Aorta (tissue), 5 donors: ENCODE results near the gene SNCA. TPM values are rescaled to one million over a fixed set of nuclear protein-coding genes. Genes with fewer than 3 reads are reported as not detected.

ENCODE experiments used
- ATAC-seq: fragments of 200-7000 bp; cut with Tn5 transposase; one replicate; pipeline ENCODE4 v1.9.1; 2022; ENCODE audit warnings: moderate library complexity; ENCODE audit not compliant: low FRiP score
- DNase-seq, 2 donors: peaks; one replicate each; pipeline ENCODE4 v3.0.0-alpha.2; 2020
- H3K27ac ChIP-seq, 2 donors: one replicate each; pipeline ENCODE4 v1.5.1; 2013; ENCODE audit warnings: low read length in 2 of 2, mild to moderate bottlenecking in 2 of 2, moderate library complexity in 2 of 2, control low read depth in 1 of 2, inconsistent platforms in 1 of 2, low read depth in 1 of 2
- H3K27me3 ChIP-seq, 2 donors: one replicate each; pipeline ENCODE4 v1.6.1; 2013; ENCODE audit warnings: control low read depth in 1 of 2, low read length in 1 of 2, mild to moderate bottlenecking in 1 of 2, moderate library complexity in 1 of 2; ENCODE audit not compliant: insufficient read depth in 2 of 2, control insufficient read depth in 1 of 2
- H3K36me3 ChIP-seq, 2 donors: one replicate each; pipeline ENCODE4 v1.6.1; 2013; ENCODE audit warnings: control low read depth in 1 of 2, low read length in 1 of 2, mild to moderate bottlenecking in 1 of 2; ENCODE audit not compliant: insufficient read depth in 2 of 2, control insufficient read depth in 1 of 2
- H3K4me1 ChIP-seq, 2 donors: one replicate each; pipeline ENCODE4 v1.6.1; 2013; ENCODE audit warnings: low read length in 2 of 2, control low read depth in 1 of 2, mild to moderate bottlenecking in 1 of 2, moderate library complexity in 1 of 2; ENCODE audit not compliant: insufficient read depth in 2 of 2, control insufficient read depth in 1 of 2
- H3K4me3 ChIP-seq, 2 donors: one replicate each; pipeline ENCODE4 v1.5.1; 2013; ENCODE audit warnings: low read length in 2 of 2, control low read depth in 1 of 2, mild to moderate bottlenecking in 1 of 2
- H3K9me3 ChIP-seq: one replicate; pipeline ENCODE4 v1.6.1; 2013; ENCODE audit warnings: mild to moderate bottlenecking, low read length; ENCODE audit not compliant: control insufficient read depth
- WGBS, 2 donors: extraction: QIAGEN DNeasy Blood & Tissue Kit; methylation state at CpG; one replicate each; pipeline ENCODE4 v1.1.7; 2013; 5-methylcytosine and 5-hydroxymethylcytosine counted together
- intact Hi-C, 2 donors: fragments of 100-400 bp; cut with DNase I; formaldehyde crosslinking; loops; one replicate each; pipeline versions ENCODE4 v1.14.2 to v1.15.0; 2022
- long read RNA-seq, 2 donors: library from polyadenylated mRNA; unstranded; transcript quantifications; one replicate each; pipeline ENCODE4 v2.0.0, GENCODE V29; 2020 to 2021
- polyA plus RNA-seq, 2 donors: library from polyadenylated mRNA; stranded (reverse); fragments of 200-250 nt; gene quantifications; one replicate each; pipeline ENCODE4 v1.2.3, GENCODE V29; 2013
- total RNA-seq, 2 donors: library from RNA; stranded (reverse); fragmentation: NEBNext Ultra II Directional; extraction: Animal tissue kit (Norgen Biotek cat#: 25700); gene quantifications; one replicate each; pipeline ENCODE4 v1.2.1, GENCODE V29; 2021
- donor health status: healthy with polysubstance abuse.
- donor health status: Bipolar disorder and iron deficiency.
- donor health status: DM: no; HTN: no; CAD: no.
- donor health status: DM: no; HTN: no; CAD: no.
- donor health status: DM: yes; HTN: yes; CAD: no.

The SNCA gene
- total RNA-seq: 10 to 100 TPM; 11.2 to 12.6 TPM
- polyA plus RNA-seq: 1 to 10 TPM; 4.2 to 6.9 TPM
- long read RNA-seq, donor 1, transcript SNCA-205 (6 exons, 1,290 nt): major isoform, 23 of 30 reads
- long read RNA-seq, donor 1, partial matches to known transcripts: 2 of 30 reads
- long read RNA-seq, donor 1, other reads (novel, unspliced or antisense): 1 of 30 reads
- long read RNA-seq, donor 2, transcript SNCA-205 (6 exons, 1,290 nt): major isoform, 8 of 10 reads
- long read RNA-seq, donor 2, partial matches to known transcripts: 2 of 10 reads
- long read RNA-seq, donor 2, other reads (novel, unspliced or antisense): 0 of 10 reads

DNA sequence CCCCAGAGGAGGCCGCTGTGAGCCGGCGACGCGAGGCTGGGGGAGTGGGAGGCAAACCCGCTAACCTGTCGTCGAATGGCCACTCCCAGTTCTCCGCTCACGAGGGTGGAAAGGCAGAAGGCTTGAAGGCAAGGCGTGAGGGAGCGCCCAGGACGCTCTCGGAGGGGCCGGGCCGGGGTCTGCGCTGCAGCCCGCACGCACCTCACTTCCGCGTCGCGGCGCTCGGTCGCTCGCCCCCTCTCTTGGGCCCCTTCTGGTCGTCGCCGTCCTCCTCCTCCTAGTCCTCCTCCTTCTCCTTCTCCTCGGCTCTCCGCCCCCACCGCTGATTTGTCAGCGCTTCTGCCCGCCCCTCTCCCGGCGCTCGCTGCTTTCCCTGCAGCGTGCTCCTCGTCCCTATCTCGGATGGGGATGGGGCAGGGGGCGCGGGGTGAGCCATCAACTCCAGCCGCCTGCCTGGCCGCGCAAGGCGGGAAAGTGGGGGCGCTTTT lies at the start of gene SNCA:
Gene SNCA (minus strand): TSS at position 265 of the 488 bp plus-strand sequence. CDS start 1,494 bp downstream, outside the sequence.
- H3K4me1 ChIP-seq: peaks cover 0 to 2% of the 10 kb centered on the region in 2 donors
- no peak within 1 kb of the TSS for H3K27ac ChIP-seq
- ATAC-seq (peak; percentile 70), DNase-seq (peak; percentile 73 to 84)
- H3K4me3 ChIP-seq: peak within 1 kb of the TSS; percentile 29 to 32
- intact Hi-C loops: no loop called here
- peaks cover 0 to 3% of the 10 kb centered on the region in 2 donors for H3K27me3 ChIP-seq
- WGBS, 2 donors: 1% methylated on average over 36 to 48 of the region's 48 CpGs
- no peaks in the 10 kb centered on the region for H3K36me3 ChIP-seq
- no peaks in the 10 kb centered on the region for H3K9me3 ChIP-seq

DNA sequence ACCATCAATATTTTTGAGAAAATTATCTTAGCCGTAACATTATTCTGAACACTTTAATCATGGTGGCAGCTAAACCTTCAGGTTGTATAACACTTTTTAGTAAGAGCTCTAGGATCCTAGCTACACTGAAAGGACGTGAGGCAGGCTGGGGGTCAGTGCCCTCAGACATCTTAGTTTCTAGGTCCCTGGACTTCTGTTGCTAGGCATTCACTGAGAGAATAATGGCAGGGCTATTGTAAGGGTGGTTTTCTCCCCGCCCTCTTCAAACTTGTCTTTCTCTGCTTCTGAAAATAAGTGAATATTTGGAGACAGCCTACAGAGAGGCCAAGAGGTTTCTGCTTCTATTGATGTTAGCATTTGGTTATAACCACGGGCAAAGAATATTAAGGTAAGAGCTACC lies 42.3 kb upstream of the SNCA start:
- Histone ChIP-seq H3K9me3 (no peaks in the 10 kb centered on the region), H3K27ac (no peak overlapping the region), H3K36me3 (no peaks in the 10 kb centered on the region), H3K27me3 (no peaks in the 10 kb centered on the region), H3K4me3 (no peak overlapping the region), H3K4me1 (no peaks in the 10 kb centered on the region)
- intact Hi-C loops: no loop called here
- ATAC-seq: no peak
- WGBS, 2 donors: 65 to 71% methylated on average over 4 of the region's 4 CpGs
- DNase-seq: no peak

DNA sequence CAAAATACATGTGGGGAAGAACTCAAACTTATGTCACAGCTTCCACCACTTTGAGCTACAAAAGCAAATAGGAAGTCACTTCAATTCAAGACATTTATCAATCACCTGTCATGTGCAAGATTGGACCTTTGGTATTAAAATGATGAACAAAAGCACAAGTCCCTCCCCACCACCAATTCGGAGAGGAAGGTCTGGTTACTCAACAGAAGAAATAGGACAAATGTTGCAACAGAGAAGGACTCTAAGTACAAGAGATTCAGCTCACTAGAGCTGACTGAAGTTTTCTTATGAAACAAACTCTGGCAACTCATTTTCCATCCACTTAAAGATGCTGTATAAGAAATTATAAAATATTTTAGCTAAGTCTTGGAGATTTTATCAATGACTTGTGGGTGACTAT lies 41.6 kb upstream of the SNCA start:
- whole genome bisulfite sequencing, 2 donors: 48 to 63% methylated on average over 1 of the region's 1 CpG
- Histone ChIP-seq H3K9me3 (no peaks in the 10 kb centered on the region), H3K27ac (no peak overlapping the region), H3K4me3 (no peak overlapping the region), H3K27me3 (no peaks in the 10 kb centered on the region), H3K4me1 (no peaks in the 10 kb centered on the region), H3K36me3 (no peaks in the 10 kb centered on the region)
- ATAC-seq (no peak), DNase-seq (no peak)
- intact Hi-C loops: no loop called here

DNA sequence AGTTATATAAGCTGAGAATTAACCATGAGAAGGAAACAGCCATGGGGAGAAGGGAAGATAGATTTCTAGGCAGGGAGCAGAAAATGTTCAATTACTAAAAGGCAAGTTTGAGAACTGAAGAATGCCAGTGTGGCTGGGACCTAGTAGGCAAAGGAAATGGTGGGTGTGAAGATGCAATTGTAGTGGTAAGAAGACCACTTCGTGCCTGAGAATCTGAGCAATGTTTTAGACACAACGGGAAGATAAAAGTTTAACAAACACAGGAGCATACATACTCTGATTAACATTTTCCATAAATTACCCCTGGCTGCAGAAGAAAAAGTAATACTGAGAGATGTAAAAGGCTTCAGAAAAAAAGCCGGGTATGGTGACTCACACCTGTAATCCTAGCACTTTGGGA lies 39.6 kb upstream of the SNCA start:
- intact Hi-C loops: no loop called here
- H3K27me3 ChIP-seq: no peaks in the 10 kb centered on the region
- no peaks in the 10 kb centered on the region for H3K4me1 ChIP-seq
- H3K4me3 ChIP-seq: no peak overlapping the region
- ATAC-seq (no peak), DNase-seq (no peak)
- H3K27ac ChIP-seq: no peak overlapping the region
- no peaks in the 10 kb centered on the region for H3K9me3 ChIP-seq
- H3K36me3 ChIP-seq: no peaks in the 10 kb centered on the region
- WGBS, 2 donors: 81 to 82% methylated on average over 3 of the region's 3 CpGs

DNA sequence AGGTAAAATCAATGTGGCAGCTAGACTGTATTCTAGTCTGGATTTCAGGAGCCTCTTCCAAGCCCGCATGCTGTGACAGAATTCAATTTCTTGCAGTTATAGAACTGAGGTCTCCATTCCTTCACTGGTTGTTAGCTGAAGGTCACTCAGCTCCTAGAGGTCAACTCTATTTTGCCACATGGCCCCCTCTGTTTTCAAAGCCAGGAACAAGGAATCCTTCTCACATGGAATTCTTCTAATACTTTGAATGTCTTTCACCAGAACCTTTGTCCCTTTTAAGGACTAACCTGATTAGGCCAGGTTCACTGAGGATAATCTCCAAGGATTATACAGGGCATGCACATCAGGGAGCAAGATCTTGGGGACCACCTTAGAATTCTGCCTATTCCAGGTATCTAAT lies 34.2 kb upstream of the SNCA start:
- no peaks in the 10 kb centered on the region for H3K36me3 ChIP-seq
- WGBS, 2 donors: 82 to 93% methylated on average over 1 of the region's 1 CpG

DNA sequence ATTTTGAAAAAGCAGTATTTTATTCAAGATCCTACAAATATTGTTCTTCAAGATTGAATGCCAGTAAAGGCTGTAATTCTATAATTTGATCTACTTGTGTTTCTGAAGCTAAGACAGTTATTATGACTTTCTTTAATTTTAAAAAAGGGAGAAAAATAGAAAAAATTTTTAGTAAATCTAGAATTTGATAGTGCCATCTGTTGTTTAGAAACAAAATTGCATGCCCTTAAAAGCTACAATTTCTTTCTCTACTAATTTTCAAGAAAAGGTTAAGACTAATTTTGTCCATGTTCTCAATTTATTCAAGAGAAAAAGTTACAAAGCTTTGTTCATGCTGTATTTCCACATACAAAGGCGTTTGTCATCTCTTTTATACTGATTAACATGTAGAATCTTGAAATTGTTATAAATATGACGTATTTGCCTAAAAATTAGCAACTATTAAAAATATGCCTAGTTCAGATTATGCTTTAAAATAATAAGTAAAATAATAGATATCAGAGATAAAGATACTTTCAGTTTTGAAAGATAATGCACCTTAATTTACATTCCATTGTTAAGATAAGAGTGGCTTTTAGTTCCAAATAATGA lies 32.1 kb upstream of the SNCA start:
- no peak overlapping the region for H3K27ac ChIP-seq
- no peak for DNase-seq
- no peak for ATAC-seq
- 52 to 53% methylated on average over 2 of the region's 2 CpGs for WGBS, 2 donors
- no peaks in the 10 kb centered on the region for H3K27me3 ChIP-seq
- no peaks in the 10 kb centered on the region for H3K9me3 ChIP-seq
- intact Hi-C loops: no loop called here
- no peaks in the 10 kb centered on the region for H3K36me3 ChIP-seq
- no peak overlapping the region for H3K4me3 ChIP-seq
- no peaks in the 10 kb centered on the region for H3K4me1 ChIP-seq

More for the DNA sequence above, 34.2 kb upstream of the SNCA start:
- Histone ChIP-seq H3K9me3 (no peaks in the 10 kb centered on the region), H3K4me1 (no peaks in the 10 kb centered on the region), H3K4me3 (no peak overlapping the region), H3K27me3 (no peaks in the 10 kb centered on the region), H3K27ac (no peak overlapping the region)
- DNase-seq (no peak), ATAC-seq (no peak)
- intact Hi-C loops: no loop called here

DNA sequence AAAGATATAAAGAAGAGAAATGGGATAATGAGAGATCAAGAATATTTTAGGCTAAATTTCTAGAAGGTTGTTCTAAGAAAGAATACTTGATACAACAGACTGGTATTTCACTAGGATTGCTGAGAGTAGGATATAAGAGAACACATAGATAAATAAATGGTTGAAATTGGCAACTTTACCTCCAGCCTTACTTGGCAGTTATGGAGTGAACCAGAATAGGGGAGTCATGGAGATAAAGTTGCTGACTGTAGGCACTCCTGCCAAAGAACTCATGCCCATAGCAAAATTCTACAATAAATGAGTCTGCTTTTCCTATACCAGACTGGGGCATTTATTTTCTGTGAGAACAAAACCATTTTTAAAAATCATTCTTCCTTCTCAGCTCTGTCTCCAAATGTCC lies 31.3 kb upstream of the SNCA start:
- no peak overlapping the region for H3K4me3 ChIP-seq

DNA sequence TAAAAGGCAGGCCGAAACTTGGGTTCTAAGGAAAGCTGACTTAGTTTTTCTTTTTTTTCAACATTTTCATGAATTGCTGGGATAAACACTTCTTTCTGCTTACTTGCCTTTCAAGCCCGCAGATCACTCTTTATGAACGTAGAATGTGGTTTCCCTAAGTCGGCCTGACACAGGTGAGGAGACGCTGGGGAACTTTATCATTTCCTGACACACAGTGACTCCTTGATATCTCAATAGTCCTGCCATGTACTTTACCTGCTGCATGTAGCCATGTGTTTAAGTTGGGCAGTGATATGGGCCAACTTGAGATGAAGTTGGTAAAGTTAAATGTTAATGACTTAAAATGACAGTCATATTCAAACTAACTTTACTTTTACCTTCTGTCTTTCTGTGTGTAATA lies 26.6 kb upstream of the SNCA start:
- Histone ChIP-seq H3K4me3 (no peak overlapping the region), H3K9me3 (no peaks in the 10 kb centered on the region), H3K36me3 (no peaks in the 10 kb centered on the region), H3K27me3 (no peaks in the 10 kb centered on the region), H3K4me1 (no peaks in the 10 kb centered on the region), H3K27ac (no peak overlapping the region)
- intact Hi-C loops: no loop called here
- ATAC-seq (no peak), DNase-seq (no peak)
- 79 to 86% methylated on average over 5 of the region's 5 CpGs for WGBS, 2 donors

More for the DNA sequence above, 31.3 kb upstream of the SNCA start:
- no peaks in the 10 kb centered on the region for H3K9me3 ChIP-seq
- intact Hi-C loops: no loop called here
- no peaks in the 10 kb centered on the region for H3K36me3 ChIP-seq
- H3K4me1 ChIP-seq: no peaks in the 10 kb centered on the region
- no peaks in the 10 kb centered on the region for H3K27me3 ChIP-seq
- no peak for ATAC-seq
- H3K27ac ChIP-seq: no peak overlapping the region
- no peak for DNase-seq

DNA sequence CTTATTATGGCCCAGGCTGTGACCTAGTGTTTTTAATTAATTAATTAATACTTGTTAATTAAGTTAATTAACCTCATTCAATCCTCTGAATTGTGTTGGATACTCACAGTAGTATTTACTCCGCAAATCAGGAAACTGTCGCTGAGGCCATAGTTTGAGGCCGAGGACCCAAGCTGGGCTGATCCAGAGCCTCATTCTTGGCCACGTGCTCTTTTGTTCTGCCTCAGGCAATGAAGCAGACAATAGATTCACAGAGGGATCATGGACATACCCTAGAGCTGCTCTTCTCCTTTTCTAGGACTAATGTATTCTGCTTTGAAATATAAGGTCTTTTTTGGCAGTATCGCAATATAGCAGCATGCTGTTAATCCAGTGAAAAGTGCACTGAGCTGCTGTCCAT lies 24.0 kb upstream of the SNCA start:
- Histone ChIP-seq H3K4me3 (no peak overlapping the region), H3K9me3 (peaks cover 2% of the 10 kb centered on the region), H3K36me3 (no peaks in the 10 kb centered on the region), H3K27me3 (no peaks in the 10 kb centered on the region), H3K27ac (no peak overlapping the region), H3K4me1 (no peaks in the 10 kb centered on the region)
- DNase-seq (no peak), ATAC-seq (no peak)
- 91% methylated on average over 5 of the region's 5 CpGs for WGBS, 2 donors
- intact Hi-C loops: no loop called here
